IMR-90 (cell line): Measurements from ENCODE around the gene ISOC1. TPM values are rescaled to one million over a fixed set of nuclear protein-coding genes. Genes with fewer than 3 reads are reported as not detected.

ENCODE experiments used
- ATAC-seq: fragments of 200-7000 bp; cut with Tn5 transposase; 2 replicates; pipeline ENCODE4 v1.9.1; 2020; ENCODE audit warnings: low read depth, mild to moderate bottlenecking, moderate library complexity
- BruUV-seq: library from RNA; stranded (reverse); fragments of 400-500 nt; replicated peaks from 2 replicates; lab custom pipeline; 2021; lab: Mats Ljungman, UMichigan
- CTCF ChIA-PET: fragments of 300-600 bp; formaldehyde crosslinking; extraction: SDS; loops from one replicate; lab custom pipeline; 2021; ENCODE audit warnings: antibody characterized with exemption; lab: Yijun Ruan, JAX
- POLR2A ChIA-PET: fragments of 300-600 bp; sonication (Branson Sonifier 250); formaldehyde crosslinking; loops from one replicate; lab custom pipeline; 2022; ENCODE audit warnings: antibody characterized with exemption; ENCODE audit not compliant: unreplicated experiment; lab: Charles Lee
- DNase-seq: peaks from one replicate; pipeline ENCODE4 v3.0.0; 2013
- H2AFZ ChIP-seq: replicated peaks from 2 replicates; pipeline ENCODE3; 2013; ENCODE audit warnings: low read length, mild to moderate bottlenecking; ENCODE audit not compliant: poor library complexity
- H2AK5ac ChIP-seq: 2 replicates; pipeline ENCODE4 v1.6.1; 2013; ENCODE audit warnings: low read depth, low read length, inconsistent platforms
- H2AK9ac ChIP-seq: replicated peaks from 2 replicates; pipeline ENCODE3; 2013; ENCODE audit warnings: mild to moderate bottlenecking, low read depth, low read length, moderate library complexity; ENCODE audit not compliant: poor library complexity
- H2BK120ac ChIP-seq: 2 replicates; pipeline ENCODE4 v1.6.1; 2013; ENCODE audit warnings: low read depth, low read length, inconsistent platforms
- H2BK15ac ChIP-seq: 3 replicates; pipeline ENCODE4 v1.6.1; 2013; ENCODE audit warnings: low read depth, low read length, inconsistent platforms
- H2BK20ac ChIP-seq: 2 replicates; pipeline ENCODE4 v1.6.1; 2013; ENCODE audit warnings: low read depth, mild to moderate bottlenecking, inconsistent platforms, low read length, moderate library complexity
- H2BK5ac ChIP-seq: 2 replicates; pipeline ENCODE4 v1.6.1; 2013; ENCODE audit warnings: mild to moderate bottlenecking, low read depth, low read length, inconsistent platforms; ENCODE audit not compliant: poor library complexity, severe bottlenecking
- H3K14ac ChIP-seq: replicated peaks from 2 replicates; pipeline ENCODE4 v1.6.1; 2013; ENCODE audit warnings: low read depth, low read length, inconsistent platforms
- H3K18ac ChIP-seq: 2 replicates; pipeline ENCODE4 v1.6.1; 2013; ENCODE audit warnings: low read depth, low read length, control low read depth
- H3K23ac ChIP-seq: 2 replicates; pipeline ENCODE4 v1.6.1; 2013; ENCODE audit warnings: low read depth, low read length, inconsistent platforms
- H3K27ac ChIP-seq: 2 replicates; pipeline ENCODE4 v1.5.1; 2013; ENCODE audit warnings: mild to moderate bottlenecking, control low read depth, low read length; ENCODE audit not compliant: insufficient read depth
- H3K27me3 ChIP-seq: 2 replicates; pipeline ENCODE4 v1.6.1; 2013; ENCODE audit warnings: low read length; ENCODE audit not compliant: control insufficient read depth, insufficient read depth
- H3K36me3 ChIP-seq: 2 replicates; pipeline ENCODE4 v1.6.1; 2013; ENCODE audit warnings: low read length, mixed read lengths; ENCODE audit not compliant: control insufficient read depth, insufficient read depth
- H3K4ac ChIP-seq: 2 replicates; pipeline ENCODE4 v1.6.1; 2013; ENCODE audit warnings: low read depth, low read length, inconsistent platforms
- H3K4me1 ChIP-seq: 2 replicates; pipeline ENCODE4 v1.6.1; 2013; ENCODE audit warnings: low read length, mixed read lengths; ENCODE audit not compliant: control insufficient read depth, insufficient read depth
- H3K4me2 ChIP-seq: 2 replicates; pipeline ENCODE4 v1.6.1; 2013; ENCODE audit warnings: low read depth, mild to moderate bottlenecking, control low read depth, low read length, moderate library complexity
- H3K4me3 ChIP-seq: 2 replicates; pipeline ENCODE4 v1.5.1; 2013; ENCODE audit warnings: low read depth, mild to moderate bottlenecking, control low read depth, low read length, moderate library complexity; ENCODE audit not compliant: insufficient read depth
- H3K56ac ChIP-seq: 2 replicates; pipeline ENCODE4 v1.6.1; 2013; ENCODE audit warnings: low read length, inconsistent platforms; ENCODE audit not compliant: insufficient read depth; ENCODE audit errors: extremely low read depth
- H3K79me1 ChIP-seq, 2 experiments: 2 replicates each; pipeline ENCODE4 v1.6.1; 2013; ENCODE audit warnings: low read length in 2 of 2, inconsistent platforms in 1 of 2, low read depth in 1 of 2
- H3K9ac ChIP-seq: 2 replicates; pipeline ENCODE4 v1.6.1; 2013; ENCODE audit warnings: low read depth, low read length, control low read depth
- H3K9me1 ChIP-seq: 2 replicates; pipeline ENCODE4 v1.6.1; 2013; ENCODE audit warnings: low read length, inconsistent platforms; ENCODE audit not compliant: insufficient read depth
- H3K9me3 ChIP-seq: 2 replicates; pipeline ENCODE4 v1.6.1; 2013; ENCODE audit warnings: low read length; ENCODE audit not compliant: control insufficient read depth, insufficient read depth
- H4K20me1 ChIP-seq: 2 replicates; pipeline ENCODE4 v1.6.1; 2013; ENCODE audit warnings: low read length, inconsistent platforms; ENCODE audit not compliant: insufficient read depth
- H4K5ac ChIP-seq: 2 replicates; pipeline ENCODE4 v1.6.1; 2013; ENCODE audit warnings: mild to moderate bottlenecking, low read depth, low read length, control low read depth
- H4K8ac ChIP-seq, 2 experiments: 2 replicates each; pipeline ENCODE4 v1.6.1; 2013; ENCODE audit warnings: low read depth in 2 of 2, low read length in 2 of 2, control low read depth in 1 of 2, inconsistent platforms in 1 of 2
- H4K91ac ChIP-seq: 2 replicates; pipeline ENCODE4 v1.6.1; 2013; ENCODE audit warnings: low read depth, low read length, inconsistent platforms; ENCODE audit not compliant: insufficient read depth
- CHD1 ChIP-seq: IDR thresholded peaks from 2 replicates; pipeline ENCODE4 v1.6.1; 2012; ENCODE audit warnings: low read depth, low read length, improper control_type of control experiment
- MAZ ChIP-seq: IDR thresholded peaks from 2 replicates; pipeline ENCODE4 v1.6.1; 2012; ENCODE audit warnings: low read depth, mild to moderate bottlenecking, low read length, improper control_type of control experiment, moderate library complexity, borderline replicate concordance
- RAD21 ChIP-seq: IDR thresholded peaks from 2 replicates; pipeline ENCODE4 v1.6.1; 2012; ENCODE audit warnings: low read length, improper control_type of control experiment
- RCOR1 ChIP-seq: IDR thresholded peaks from 2 replicates; pipeline ENCODE4 v1.6.1; 2012; ENCODE audit warnings: mild to moderate bottlenecking, low read length, improper control_type of control experiment; ENCODE audit not compliant: insufficient replicate concordance
- RFX5 ChIP-seq: IDR thresholded peaks from 2 replicates; pipeline ENCODE4 v1.8.0; 2012; ENCODE audit warnings: low read depth, mild to moderate bottlenecking, low read length, moderate library complexity
- USF2 ChIP-seq: fragments of 150-350 bp; IDR thresholded peaks from 2 replicates; pipeline ENCODE4 v1.6.1; 2017; ENCODE audit warnings: mild to moderate bottlenecking, antibody characterized with exemption, low read length, low read depth
- WGBS, 2 experiments: methylation state at CpG; one replicate each; pipeline versions ENCODE4 v1.1.5 to v1.1.7; 2013; ENCODE audit warnings: missing lambda C conversion rate in 2 of 2; ENCODE audit not compliant: insufficient read length in 1 of 2; ENCODE audit errors: extremely low coverage in 2 of 2; 5-methylcytosine and 5-hydroxymethylcytosine counted together
- dilution Hi-C: fragments of 300-500 bp; cut with HindIII; formaldehyde crosslinking; loops from one replicate; pipeline ENCODE4 v1.14.3; 2018; ENCODE audit warnings: low sequenced_read_pairs; ENCODE audit not compliant: unreplicated experiment
- in situ Hi-C: fragments of 300-500 bp; cut with MboI; formaldehyde crosslinking; loops from 3 replicates; pipeline ENCODE4 v1.14.3; 2019; ENCODE audit warnings: low sequenced_read_pairs, inconsistent platforms, mixed read lengths
- intact Hi-C: fragments of 100-400 bp; cut with micrococcal nuclease; formaldehyde crosslinking; loops from 2 replicates; pipeline ENCODE4 v1.10.0; 2022
- polyA plus RNA-seq, 3 experiments: library from polyadenylated mRNA; depleted of rRNA; stranded (reverse); fragments of >200 nt; gene quantifications; 2 replicates each; pipeline ENCODE4 v1.2.3, GENCODE V29; 2012; ENCODE audit warnings: low replicate concordance in 1 of 3
- total RNA-seq: library from RNA; depleted of rRNA; stranded (reverse); fragments of >200 nt; gene quantifications from 2 replicates; pipeline ENCODE4 v1.2.3, GENCODE V29; 2012

The ISOC1 gene
- total and polyA plus RNA-seq, 2 of the 4 experiments (the other 2 are of a cell fraction) = 10.8 to 11.6 TPM

DNA sequence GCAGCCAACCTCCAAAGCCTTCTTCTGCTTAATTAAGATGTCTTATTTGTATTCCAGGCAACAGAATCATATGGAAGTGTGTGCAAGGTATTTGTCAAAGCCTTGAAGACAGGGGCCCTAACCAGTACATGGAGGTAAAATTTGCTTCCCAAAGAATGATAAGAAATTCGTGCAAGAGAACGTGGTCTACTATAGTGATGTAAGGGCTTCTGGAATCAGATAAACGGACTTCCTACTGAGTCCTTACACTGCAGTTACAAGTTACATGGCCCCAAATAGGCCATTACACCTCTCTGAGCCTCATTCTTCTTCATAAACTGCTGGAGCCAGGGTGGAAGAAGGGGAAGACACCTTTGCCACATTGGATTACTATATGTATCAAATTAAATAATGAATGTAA is 15.9 kb upstream of the ISOC1 start:
- no peak overlapping the region for H3K4me2 ChIP-seq
- ChIA-PET POLR2A (no interaction called here), CTCF (interaction anchor here (1.6 kb wide), 1 partner anchor 16 kb away, joined by 3 read pairs; the partner anchor contains the start of gene ISOC1)
- intact Hi-C loops (no loop called here), in situ Hi-C loops (no loop called here), dilution Hi-C loops (no loop called here)
- no peak overlapping the region for H3K56ac ChIP-seq
- no peak overlapping the region for H2BK120ac ChIP-seq
- H3K9ac ChIP-seq = no peak overlapping the region
- H4K8ac ChIP-seq = no peak overlapping the region
- no peak overlapping the region for H2BK5ac ChIP-seq
- WGBS, 2 experiments = no CpG with 5 or more reads among the region's 3 CpGs
- H4K91ac ChIP-seq = no peak overlapping the region
- no peak overlapping the region for H3K23ac ChIP-seq
- no peak for TF ChIP-seq RFX5
- TF ChIP-seq CHD1 = no peak
- TF ChIP-seq USF2 = no peak
- TF ChIP-seq MAZ = no peak
- no peak for TF ChIP-seq RAD21
- no peak for TF ChIP-seq RCOR1
- H3K4ac ChIP-seq = no peak overlapping the region
- no peak overlapping the region for H2AFZ ChIP-seq
- H3K27ac ChIP-seq = no peak overlapping the region
- no TSS peak for BruUV-seq
- H3K27me3 ChIP-seq = no peaks in the 10 kb centered on the region
- H3K36me3 ChIP-seq = no peaks in the 10 kb centered on the region
- no peak overlapping the region for H2AK5ac ChIP-seq
- DNase-seq = no peak
- no peaks in the 10 kb centered on the region for H3K9me1 ChIP-seq
- no peaks in the 10 kb centered on the region for H3K79me1 ChIP-seq
- no peak overlapping the region for H3K14ac ChIP-seq
- H3K4me3 ChIP-seq = no peak overlapping the region
- H4K20me1 ChIP-seq = no peaks in the 10 kb centered on the region
- ATAC-seq = no peak
- no peak overlapping the region for H2BK15ac ChIP-seq
- no peak overlapping the region for H3K18ac ChIP-seq
- H2BK20ac ChIP-seq = no peak overlapping the region
- H3K9me3 ChIP-seq = no peaks in the 10 kb centered on the region
- no peak overlapping the region for H4K5ac ChIP-seq
- H2AK9ac ChIP-seq = no peak overlapping the region
- no peaks in the 10 kb centered on the region for H3K4me1 ChIP-seq
